Smooth muscle cell (in vitro differentiated cells): ENCODE data around the gene RMND5A. TPM values are rescaled to one million over a fixed set of nuclear protein-coding genes. Genes with fewer than 3 reads are reported as not detected.

Experiments used
- DNase-seq: peaks from one replicate; lab custom pipeline; 2025; ENCODE audit not compliant: unreplicated experiment; lab: John Stamatoyannopoulos, UW
- H2AFZ ChIP-seq: fragments of 200-600 bp; sonication (generic); 2 replicates; pipeline ENCODE4 v1.6.0; 2016; ENCODE audit warnings: antibody characterized with exemption, low read depth, mild to moderate bottlenecking
- H3F3A ChIP-seq: fragments of 200-600 bp; sonication (generic); 2 replicates; pipeline ENCODE4 v1.6.0; 2017; ENCODE audit warnings: antibody characterized with exemption, low read depth
- H3K27ac ChIP-seq: fragments of 200-600 bp; sonication (generic); 2 replicates; pipeline ENCODE4 v1.5.1; 2016; ENCODE audit warnings: low read depth, mild to moderate bottlenecking
- H3K27me3 ChIP-seq: fragments of 200-600 bp; sonication (generic); 2 replicates; pipeline ENCODE4 v1.6.1; 2016; ENCODE audit warnings: low read depth, mild to moderate bottlenecking
- H3K36me3 ChIP-seq: fragments of 200-600 bp; sonication (generic); 2 replicates; pipeline ENCODE4 v1.5.1; 2016; ENCODE audit warnings: low read depth
- H3K4me1 ChIP-seq: fragments of 200-600 bp; sonication (generic); 2 replicates; pipeline ENCODE4 v1.5.1; 2016; ENCODE audit warnings: low read depth
- H3K4me2 ChIP-seq: fragments of 200-600 bp; sonication (generic); 2 replicates; pipeline ENCODE4 v1.6.0; 2016; ENCODE audit warnings: mild to moderate bottlenecking
- H3K4me3 ChIP-seq: fragments of 200-600 bp; sonication (generic); 2 replicates; pipeline ENCODE4 v1.5.1; 2016; ENCODE audit warnings: mild to moderate bottlenecking
- H3K79me2 ChIP-seq: fragments of 200-600 bp; sonication (generic); 2 replicates; pipeline ENCODE4 v1.6.0; 2016; ENCODE audit warnings: low read depth, mild to moderate bottlenecking
- H3K9ac ChIP-seq: fragments of 200-600 bp; sonication (generic); 2 replicates; pipeline ENCODE4 v1.6.0; 2016; ENCODE audit warnings: low read depth
- H3K9me3 ChIP-seq: fragments of 200-600 bp; sonication (generic); replicated peaks from 2 replicates; pipeline ENCODE4 v1.5.1; 2016; ENCODE audit warnings: low read depth
- H4K20me1 ChIP-seq: fragments of 200-600 bp; sonication (generic); 2 replicates; pipeline ENCODE4 v1.6.0; 2016; ENCODE audit warnings: low read depth
- CTCF ChIP-seq: fragments of 200-600 bp; sonication (generic); IDR thresholded peaks from 2 replicates; pipeline ENCODE4 v1.5.1; 2017; ENCODE audit warnings: borderline replicate concordance, mild to moderate bottlenecking, antibody characterized with exemption; ENCODE audit not compliant: insufficient read depth, poor library complexity, severe bottlenecking
- WGBS: methylation state at CpG from one replicate; pipeline ENCODE4 v1.1.7; 2016; ENCODE audit warnings: low lambda C conversion rate; 5-methylcytosine and 5-hydroxymethylcytosine counted together
- polyA plus RNA-seq: library from polyadenylated mRNA; unstranded; fragments of >200 nt; fragmentation: Nextera tagmentation; extraction: Ambion mirVana; gene quantifications from 2 replicates; pipeline ENCODE4 v1.2.1, GENCODE V29; 2016
- total RNA-seq: library from RNA; depleted of rRNA; stranded (reverse); fragments of >200 nt; gene quantifications from 2 replicates; pipeline ENCODE4 v1.2.3, GENCODE V29; 2014

Gene RMND5A
- total and polyA plus RNA-seq, 2 experiments from 2014 or later, result 6.0 to 26.8 TPM

- Histone ChIP-seq H3K79me2 (no peaks in the 10 kb centered on the region), H3K27ac (peak overlapping the region; percentile 91)
Observed at GRCh38 chr2:86695053-86695691, 24.9 kb upstream of the RMND5A start.

GRCh38 chr2:86697551-86698104, 22.5 kb upstream of the RMND5A start:
- Histone ChIP-seq H3K9me3 (no peaks in the 10 kb centered on the region), H3K27ac (no peak overlapping the region), H4K20me1 (no peaks in the 10 kb centered on the region), H3K4me1 (no peaks in the 10 kb centered on the region), H3K79me2 (no peaks in the 10 kb centered on the region), H3K27me3 (no peaks in the 10 kb centered on the region), H3K36me3 (no peaks in the 10 kb centered on the region), H3K4me3 (no peak overlapping the region), H2AFZ (no peak overlapping the region), H3K9ac (no peak overlapping the region), H3F3A (no peaks in the 10 kb centered on the region), H3K4me2 (no peak overlapping the region)
- DNase-seq, result no peak
- TF ChIP-seq CTCF, result no peak

More at GRCh38 chr2:86695053-86695691, 24.9 kb upstream of the RMND5A start:
- WGBS, result 74% methylated on average over 9 of the region's 9 CpGs
- H2AFZ ChIP-seq, result no peak overlapping the region
- H3K4me1 ChIP-seq, result no peaks in the 10 kb centered on the region
- no peak for TF ChIP-seq CTCF
- peak overlapping the region; percentile 79 for H3K9ac ChIP-seq
- H4K20me1 ChIP-seq, result no peaks in the 10 kb centered on the region
- H3K36me3 ChIP-seq, result no peaks in the 10 kb centered on the region
- no peaks in the 10 kb centered on the region for H3K9me3 ChIP-seq
- no peak overlapping the region for H3K4me3 ChIP-seq
- no peaks in the 10 kb centered on the region for H3K27me3 ChIP-seq
- no peak overlapping the region for H3K4me2 ChIP-seq
- no peaks in the 10 kb centered on the region for H3F3A ChIP-seq
- no peak for DNase-seq

- Histone ChIP-seq H3F3A (no peaks in the 10 kb centered on the region), H3K27me3 (no peaks in the 10 kb centered on the region), H3K27ac (no peak overlapping the region), H3K79me2 (no peaks in the 10 kb centered on the region), H3K36me3 (no peaks in the 10 kb centered on the region), H3K4me3 (no peak overlapping the region), H2AFZ (no peak overlapping the region), H3K9ac (no peak overlapping the region), H3K4me1 (no peaks in the 10 kb centered on the region), H3K4me2 (no peak overlapping the region), H4K20me1 (no peaks in the 10 kb centered on the region), H3K9me3 (no peaks in the 10 kb centered on the region)
- no peak for DNase-seq
- WGBS, result 91% methylated on average over 1 of the region's 1 CpG
- no peak for TF ChIP-seq CTCF
Observed at GRCh38 chr2:86700690-86701089, 19.4 kb upstream of the RMND5A start.
